ENCODE results near the gene TNS3. TPM values are rescaled to one million over a fixed set of nuclear protein-coding genes. Genes with fewer than 3 reads are reported as not detected.

The TNS3 gene
- total RNA-seq, 4 donors from 2014 or later = 27.2 to 110 (median 47.5) TPM

DNA sequence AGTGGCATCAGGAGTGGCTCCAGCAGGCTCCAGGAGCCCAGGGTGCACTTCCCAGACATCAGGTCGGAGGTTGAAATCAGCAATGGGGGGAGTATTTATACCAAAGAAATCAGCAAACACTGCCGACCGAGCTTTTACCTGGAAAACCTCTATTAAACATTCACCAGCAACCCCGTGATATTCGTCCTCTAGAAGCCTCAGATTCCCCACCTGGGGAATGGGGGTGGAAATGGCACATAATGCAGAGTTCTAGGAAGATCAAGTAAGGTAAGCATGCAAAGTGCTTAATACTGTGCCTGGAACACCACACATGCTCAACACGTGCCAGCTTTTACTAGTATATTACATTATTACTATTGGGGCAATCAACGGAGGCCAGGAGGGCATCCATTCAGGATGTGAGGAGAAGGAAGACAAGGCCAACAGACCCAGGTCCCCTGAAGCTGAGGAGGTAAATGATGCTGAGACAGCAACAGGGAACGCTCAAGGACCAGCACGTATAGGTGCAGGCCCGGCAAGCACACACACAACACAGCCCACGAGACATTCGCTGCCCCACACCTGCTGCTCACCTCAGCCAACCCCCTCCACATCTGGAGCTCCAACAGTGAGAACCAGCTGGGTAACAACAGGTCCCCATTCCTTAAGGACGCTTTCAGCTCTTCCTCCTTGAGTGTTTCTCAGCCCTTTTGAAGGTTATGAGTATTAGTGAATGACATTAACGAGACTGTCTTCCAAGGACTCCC, 125.5 kb downstream of the TNS3 start:
- Histone ChIP-seq H3K9me3 (no peaks in the 10 kb centered on the region), H3K27ac (peak overlapping the region in 1 of 2 donors; percentile 80), H3K4me3 (no peak overlapping the region), H3K27me3 (no peaks in the 10 kb centered on the region), H3K36me3 (no peaks in the 10 kb centered on the region), H3K4me1 (peaks cover 14 to 15% of the 10 kb centered on the region in 2 donors)
- TF ChIP-seq, protein P1, sequence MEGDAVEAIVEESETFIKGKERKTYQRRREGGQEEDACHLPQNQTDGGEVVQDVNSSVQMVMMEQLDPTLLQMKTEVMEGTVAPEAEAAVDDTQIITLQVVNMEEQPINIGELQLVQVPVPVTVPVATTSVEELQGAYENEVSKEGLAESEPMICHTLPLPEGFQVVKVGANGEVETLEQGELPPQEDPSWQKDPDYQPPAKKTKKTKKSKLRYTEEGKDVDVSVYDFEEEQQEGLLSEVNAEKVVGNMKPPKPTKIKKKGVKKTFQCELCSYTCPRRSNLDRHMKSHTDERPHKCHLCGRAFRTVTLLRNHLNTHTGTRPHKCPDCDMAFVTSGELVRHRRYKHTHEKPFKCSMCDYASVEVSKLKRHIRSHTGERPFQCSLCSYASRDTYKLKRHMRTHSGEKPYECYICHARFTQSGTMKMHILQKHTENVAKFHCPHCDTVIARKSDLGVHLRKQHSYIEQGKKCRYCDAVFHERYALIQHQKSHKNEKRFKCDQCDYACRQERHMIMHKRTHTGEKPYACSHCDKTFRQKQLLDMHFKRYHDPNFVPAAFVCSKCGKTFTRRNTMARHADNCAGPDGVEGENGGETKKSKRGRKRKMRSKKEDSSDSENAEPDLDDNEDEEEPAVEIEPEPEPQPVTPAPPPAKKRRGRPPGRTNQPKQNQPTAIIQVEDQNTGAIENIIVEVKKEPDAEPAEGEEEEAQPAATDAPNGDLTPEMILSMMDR (IDR thresholded peaks at IDR 0.05) = no peak
- no peak for TF ChIP-seq POLR2A (IDR thresholded peaks at IDR 0.05)
- intact Hi-C loops (cut with DNase I; ENCODE audit: low total_unique reads) = no loop called here
- DNase-seq = no peak

GRCh38 chr7:47455872-47456185, 126.1 kb downstream of the TNS3 start:
- Histone ChIP-seq H3K27ac (peak overlapping the region in 1 of 2 donors; percentile 80), H3K27me3 (no peaks in the 10 kb centered on the region), H3K36me3 (no peaks in the 10 kb centered on the region), H3K9me3 (no peaks in the 10 kb centered on the region), H3K4me3 (no peak overlapping the region), H3K4me1 (peaks cover 13 to 14% of the 10 kb centered on the region in 2 donors)
- intact Hi-C loops (cut with DNase I; ENCODE audit: low total_unique reads) = no loop called here
- no peak for DNase-seq
- no peak for TF ChIP-seq POLR2A (IDR thresholded peaks at IDR 0.05)
- TF ChIP-seq, protein P1 (IDR thresholded peaks at IDR 0.05) = no peak

DNA sequence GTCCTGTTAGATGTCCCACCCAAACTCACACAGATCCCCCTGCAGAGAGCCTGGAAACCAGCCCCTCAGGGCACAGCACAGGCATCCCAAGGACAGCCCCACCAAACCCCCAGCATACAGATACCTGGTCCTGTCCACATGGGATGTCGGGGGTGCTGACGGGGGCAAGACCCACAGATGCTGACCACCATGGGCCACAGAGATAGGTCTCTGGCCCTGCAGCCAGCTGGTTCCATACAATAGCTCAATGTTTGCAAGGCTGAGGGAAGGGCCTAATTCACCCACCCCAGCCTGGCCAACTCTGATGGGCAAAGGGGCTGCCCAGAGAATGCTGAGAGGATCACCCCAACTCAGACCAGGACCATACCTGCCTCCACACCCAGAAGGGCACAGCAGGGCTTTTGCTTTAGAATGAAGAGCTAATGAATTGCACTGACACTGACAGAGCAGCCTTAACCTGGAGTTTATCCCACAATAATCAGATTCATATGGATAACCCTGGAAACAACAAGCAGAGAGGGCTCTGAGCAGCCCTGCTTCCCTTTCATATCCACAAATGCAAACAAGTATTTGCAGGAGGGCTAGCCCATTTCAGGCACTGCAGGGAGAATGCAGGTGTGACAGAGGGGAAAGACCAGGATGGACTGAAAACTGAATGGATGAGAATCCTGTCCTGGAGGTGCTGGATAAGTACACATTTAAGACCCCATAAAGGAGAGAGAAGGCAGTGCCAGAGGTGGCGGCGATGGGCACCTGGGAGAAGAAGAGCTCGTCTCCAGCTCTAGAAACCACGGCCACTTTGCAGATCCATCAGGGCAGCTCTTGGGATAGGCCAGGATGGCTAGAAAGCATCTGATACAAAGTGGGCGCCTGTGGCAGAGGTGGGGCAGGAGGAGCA, 126.7 kb downstream of the TNS3 start:
- Histone ChIP-seq H3K36me3 (no peaks in the 10 kb centered on the region), H3K4me1 (peaks cover 10 to 14% of the 10 kb centered on the region in 2 donors), H3K4me3 (no peak overlapping the region), H3K27ac (peak overlapping the region; percentile 7 to 80), H3K27me3 (no peaks in the 10 kb centered on the region), H3K9me3 (no peaks in the 10 kb centered on the region)
- no peak for DNase-seq
- TF ChIP-seq, protein P1 (IDR thresholded peaks at IDR 0.05) = no peak
- no peak for TF ChIP-seq POLR2A (IDR thresholded peaks at IDR 0.05)
- intact Hi-C loops (cut with DNase I; ENCODE audit: low total_unique reads) = no loop called here

- no peak for DNase-seq
- Histone ChIP-seq H3K36me3 (no peaks in the 10 kb centered on the region), H3K9me3 (no peaks in the 10 kb centered on the region), H3K4me3 (no peak overlapping the region), H3K4me1 (peaks cover 10 to 14% of the 10 kb centered on the region in 2 donors), H3K27ac (peak overlapping the region; percentile 80 to 83), H3K27me3 (no peaks in the 10 kb centered on the region)
- no peak for TF ChIP-seq POLR2A (IDR thresholded peaks at IDR 0.05)
- TF ChIP-seq, protein P1 (IDR thresholded peaks at IDR 0.05) = no peak
- intact Hi-C loops (cut with DNase I; ENCODE audit: low total_unique reads) = no loop called here
Measured at GRCh38 chr7:47454069-47454973, 127.6 kb downstream of the TNS3 start.

All from uterus (tissue), 4 donors.